ENCODE measurements around the gene CFAP45.

Gene CFAP45

GRCh38 chr1:159825564-159825963, 74.4 kb downstream of the CFAP45 start:
- no peak for DNase-seq (ENCODE audit: low spot score)

GRCh38 chr1:159823406-159823805, 76.6 kb downstream of the CFAP45 start:
- DNase-seq (ENCODE audit: low spot score) = no peak
